ENCODE results near the gene ITGA7.

DNA sequence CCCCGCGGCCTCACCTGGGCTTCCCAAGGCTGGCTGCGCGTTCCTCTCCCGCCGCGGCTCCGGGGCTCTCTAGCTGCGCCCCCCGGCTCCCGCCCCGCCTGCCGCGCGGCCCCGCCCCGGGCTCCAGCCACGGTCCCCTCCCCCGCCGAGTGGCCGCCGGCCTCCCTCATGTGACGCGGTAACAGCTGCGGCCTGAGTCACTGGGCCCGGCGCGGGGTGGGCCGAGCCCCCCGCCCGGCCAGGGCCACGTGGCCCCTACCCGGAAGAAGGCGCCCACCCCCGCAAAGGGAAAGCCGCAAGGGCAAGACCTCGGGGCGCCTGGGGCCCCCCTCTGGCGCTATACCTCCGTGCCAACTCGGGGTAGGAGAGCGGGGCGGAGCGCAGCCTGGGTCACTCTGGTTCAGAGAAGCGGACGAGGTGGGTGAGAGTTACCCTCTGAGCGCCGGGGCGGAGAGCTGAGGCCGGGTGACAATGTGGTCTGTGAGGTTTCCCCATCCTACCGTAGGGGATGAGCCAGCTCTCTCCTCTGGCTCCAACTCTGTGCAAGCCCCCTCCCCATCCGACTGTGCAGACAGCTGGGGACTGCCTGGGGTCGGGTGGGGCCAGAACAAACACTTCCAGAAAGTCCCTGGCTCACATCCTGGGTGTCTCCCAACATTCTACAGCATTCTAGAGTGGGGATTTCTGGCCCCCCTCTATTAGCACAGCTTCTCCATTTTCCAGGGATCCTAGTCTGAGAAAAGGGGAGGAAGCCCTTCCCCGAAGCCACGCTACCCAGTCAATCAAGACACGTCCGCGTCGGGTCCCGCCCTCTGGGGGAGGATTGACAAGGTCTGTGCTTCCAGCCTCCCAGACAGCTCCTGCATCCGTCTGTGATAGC is 21.5 kb upstream of the ITGA7 start, which contains the start of gene CD63:
- no peak for TF ChIP-seq CTCF (conservative IDR thresholded peaks at IDR 0.05; ENCODE audit: low read depth, low read length)
- TF ChIP-seq EZH2 (IDR thresholded peaks at IDR 0.05; ENCODE audit: borderline replicate concordance, low read depth, low read length, poor library complexity, severe bottlenecking): no peak
